NCI-H748 (cell line): ENCODE data around the gene LZTR1.

Experiments
- DNase-seq: peaks from one replicate; lab custom pipeline; 2025; ENCODE audit not compliant: unreplicated experiment; lab: John Stamatoyannopoulos, UW

Gene LZTR1

GRCh38 chr22:20949698-20950183 is 32.4 kb upstream of the LZTR1 start:
- DNase-seq: no peak

GRCh38 chr22:20951151-20951931 is 30.8 kb upstream of the LZTR1 start:
- no peak for DNase-seq

GRCh38 chr22:20951932-20952380 is 30.1 kb upstream of the LZTR1 start:
- DNase-seq: no peak

GRCh38 chr22:20952544-20953341 is 29.4 kb upstream of the LZTR1 start:
- no peak for DNase-seq

GRCh38 chr22:20953342-20953608 is 28.8 kb upstream of the LZTR1 start:
- DNase-seq: no peak

GRCh38 chr22:20953668-20954500 is 28.2 kb upstream of the LZTR1 start:
- DNase-seq: no peak

GRCh38 chr22:20955548-20955947 is 26.5 kb upstream of the LZTR1 start:
- no peak for DNase-seq

GRCh38 chr22:20956258-20957101 is 25.6 kb upstream of the LZTR1 start:
- DNase-seq: no peak

- DNase-seq: peak; percentile 17
These were observed 24.9 kb upstream of the LZTR1 start for GRCh38 chr22:20957102-20957682.

GRCh38 chr22:20957683-20958431 is 24.2 kb upstream of the LZTR1 start:
- peak; percentile 5 for DNase-seq

- peak; percentile 5 for DNase-seq
These were observed 22.3 kb upstream of the LZTR1 start for GRCh38 chr22:20959578-20960461.

- no peak for DNase-seq
These were observed 21.5 kb upstream of the LZTR1 start for GRCh38 chr22:20960609-20961008.

GRCh38 chr22:20962491-20962945 is 19.6 kb upstream of the LZTR1 start:
- DNase-seq: no peak

GRCh38 chr22:20963201-20964052 is 18.7 kb upstream of the LZTR1 start:
- no peak for DNase-seq

- DNase-seq: no peak
These were observed 17.9 kb upstream of the LZTR1 start for GRCh38 chr22:20964090-20964798.

- no peak for DNase-seq
These were observed 17.3 kb upstream of the LZTR1 start for GRCh38 chr22:20964799-20965103.
